Mesenchymal stem cell (in vitro differentiated cells and primary cell): Measurements from ENCODE around the gene XPA. TPM values are rescaled to one million over a fixed set of nuclear protein-coding genes. Genes with fewer than 3 reads are reported as not detected.
"Not testable (repeated sequence)": the region's sequence is repeated elsewhere in the genome, so short reads cannot be mapped to it uniquely, and the experiment has no call there.

Experiments used
- DNase-seq: peaks from one replicate; pipeline ENCODE4 v3.0.0-alpha.2; 2013
- H2AFZ ChIP-seq: one replicate; pipeline ENCODE4 v1.6.1; 2013; ENCODE audit warnings: low read depth, mild to moderate bottlenecking, control low read depth, inconsistent platforms, low read length, moderate library complexity
- H2AK5ac ChIP-seq: 2 replicates; pipeline ENCODE4 v1.6.1; 2013; ENCODE audit warnings: low read length, moderate library complexity, mild to moderate bottlenecking, inconsistent platforms; ENCODE audit not compliant: severe bottlenecking
- H2BK120ac ChIP-seq: one replicate; pipeline ENCODE4 v1.6.1; 2013; ENCODE audit warnings: low read depth, mild to moderate bottlenecking, inconsistent platforms, low read length, moderate library complexity
- H2BK12ac ChIP-seq, 2 experiments: one replicate each; pipeline ENCODE4 v1.6.1; 2013; ENCODE audit warnings: inconsistent platforms in 2 of 2, low read length in 2 of 2, mild to moderate bottlenecking in 2 of 2, moderate library complexity in 2 of 2, control low read depth in 1 of 2
- H2BK15ac ChIP-seq: one replicate; pipeline ENCODE4 v1.6.1; 2013; ENCODE audit warnings: mild to moderate bottlenecking, low read depth, inconsistent platforms; ENCODE audit not compliant: poor library complexity, severe bottlenecking
- H2BK5ac ChIP-seq: 2 replicates; pipeline ENCODE4 v1.6.1; 2013; ENCODE audit warnings: low read depth, mild to moderate bottlenecking, low read length, control low read depth, inconsistent platforms; ENCODE audit not compliant: poor library complexity, severe bottlenecking
- H3K14ac ChIP-seq, 2 experiments: one replicate each; pipeline ENCODE4 v1.6.1; 2013; ENCODE audit warnings: inconsistent platforms in 2 of 2, low read length in 2 of 2, control low read depth in 1 of 2, mild to moderate bottlenecking in 1 of 2, moderate library complexity in 1 of 2
- H3K18ac ChIP-seq, 2 experiments: one replicate each; pipeline ENCODE4 v1.6.1; 2013; ENCODE audit warnings: inconsistent platforms in 2 of 2, low read length in 2 of 2, control low read depth in 1 of 2, low read depth in 1 of 2, mild to moderate bottlenecking in 1 of 2
- H3K23ac ChIP-seq, 2 experiments: one replicate each; pipeline ENCODE4 v1.6.1; 2013; ENCODE audit warnings: inconsistent platforms in 2 of 2, low read length in 2 of 2, mild to moderate bottlenecking in 2 of 2, moderate library complexity in 2 of 2, control low read depth in 1 of 2
- H3K27ac ChIP-seq: 2 replicates; pipeline ENCODE4 v1.5.1; 2013; ENCODE audit warnings: mild to moderate bottlenecking, moderate library complexity, low read length, control low read depth, inconsistent platforms; ENCODE audit not compliant: poor library complexity, severe bottlenecking
- H3K27me3 ChIP-seq, 2 experiments: 2 replicates each; pipeline versions ENCODE4 v1.6.1 to v1.7.0; 2013; ENCODE audit warnings: low read length in 2 of 2, mild to moderate bottlenecking in 2 of 2, moderate library complexity in 2 of 2, control low read depth in 1 of 2, inconsistent platforms in 1 of 2; ENCODE audit not compliant: control insufficient read depth in 1 of 2, insufficient read depth in 1 of 2
- H3K36me3 ChIP-seq, 2 experiments: 2 replicates each; pipeline versions ENCODE4 v1.6.1 to v1.7.0; 2013; ENCODE audit warnings: low read length in 2 of 2, control low read depth in 1 of 2, inconsistent platforms in 1 of 2, low read depth in 1 of 2, mild to moderate bottlenecking in 1 of 2; ENCODE audit not compliant: insufficient read depth in 2 of 2, control insufficient read depth in 1 of 2
- H3K4ac ChIP-seq, 2 experiments: one replicate each; pipeline ENCODE4 v1.6.1; 2013; ENCODE audit warnings: inconsistent platforms in 2 of 2, low read length in 2 of 2, mild to moderate bottlenecking in 2 of 2, moderate library complexity in 2 of 2, control low read depth in 1 of 2, low read depth in 1 of 2
- H3K4me1 ChIP-seq: 2 replicates; pipeline ENCODE4 v1.6.1; 2013; ENCODE audit warnings: low read depth, low read length, control low read depth; ENCODE audit not compliant: control insufficient read depth, insufficient read depth
- H3K4me2 ChIP-seq: 2 replicates; pipeline ENCODE4 v1.6.1; 2013; ENCODE audit warnings: low read length, mild to moderate bottlenecking, inconsistent platforms; ENCODE audit not compliant: poor library complexity, severe bottlenecking
- H3K4me3 ChIP-seq, 2 experiments: 2 replicates each; pipeline versions ENCODE4 v1.5.1 to v1.7.0; 2013; ENCODE audit warnings: low read length in 2 of 2, mild to moderate bottlenecking in 2 of 2, control low read depth in 1 of 2, low read depth in 1 of 2; ENCODE audit not compliant: insufficient read depth in 1 of 2
- H3K79me1 ChIP-seq: replicated peaks from 2 replicates; pipeline ENCODE4 v1.6.1; 2013; ENCODE audit warnings: mild to moderate bottlenecking, control low read depth, low read length, inconsistent platforms; ENCODE audit not compliant: poor library complexity, severe bottlenecking
- H3K9ac ChIP-seq: 2 replicates; pipeline ENCODE4 v1.7.0; 2013; ENCODE audit warnings: mild to moderate bottlenecking, low read length, moderate library complexity
- H3K9me3 ChIP-seq: 2 replicates; pipeline ENCODE4 v1.7.0; 2013; ENCODE audit warnings: mild to moderate bottlenecking, low read length; ENCODE audit not compliant: control insufficient read depth
- H4K8ac ChIP-seq: one replicate; pipeline ENCODE4 v1.6.1; 2013; ENCODE audit warnings: inconsistent platforms, mild to moderate bottlenecking, low read length, moderate library complexity
- H4K91ac ChIP-seq: one replicate; pipeline ENCODE4 v1.6.1; 2013; ENCODE audit warnings: mild to moderate bottlenecking, low read length, inconsistent platforms
- WGBS: methylation state at CpG from one replicate; pipeline ENCODE4 v1.1.7; 2013; ENCODE audit warnings: mixed read lengths; 5-methylcytosine and 5-hydroxymethylcytosine counted together
- polyA plus RNA-seq, 2 experiments: library from polyadenylated mRNA; stranded (reverse); fragments of 200-250 nt; gene quantifications; one replicate each; pipeline ENCODE4 v1.2.3, GENCODE V29; 2013

XPA gene
- 20.0 TPM for polyA plus RNA-seq (2013, experiment 1 of 2)
- 20.4 TPM for polyA plus RNA-seq (2013, experiment 2 of 2)

DNA sequence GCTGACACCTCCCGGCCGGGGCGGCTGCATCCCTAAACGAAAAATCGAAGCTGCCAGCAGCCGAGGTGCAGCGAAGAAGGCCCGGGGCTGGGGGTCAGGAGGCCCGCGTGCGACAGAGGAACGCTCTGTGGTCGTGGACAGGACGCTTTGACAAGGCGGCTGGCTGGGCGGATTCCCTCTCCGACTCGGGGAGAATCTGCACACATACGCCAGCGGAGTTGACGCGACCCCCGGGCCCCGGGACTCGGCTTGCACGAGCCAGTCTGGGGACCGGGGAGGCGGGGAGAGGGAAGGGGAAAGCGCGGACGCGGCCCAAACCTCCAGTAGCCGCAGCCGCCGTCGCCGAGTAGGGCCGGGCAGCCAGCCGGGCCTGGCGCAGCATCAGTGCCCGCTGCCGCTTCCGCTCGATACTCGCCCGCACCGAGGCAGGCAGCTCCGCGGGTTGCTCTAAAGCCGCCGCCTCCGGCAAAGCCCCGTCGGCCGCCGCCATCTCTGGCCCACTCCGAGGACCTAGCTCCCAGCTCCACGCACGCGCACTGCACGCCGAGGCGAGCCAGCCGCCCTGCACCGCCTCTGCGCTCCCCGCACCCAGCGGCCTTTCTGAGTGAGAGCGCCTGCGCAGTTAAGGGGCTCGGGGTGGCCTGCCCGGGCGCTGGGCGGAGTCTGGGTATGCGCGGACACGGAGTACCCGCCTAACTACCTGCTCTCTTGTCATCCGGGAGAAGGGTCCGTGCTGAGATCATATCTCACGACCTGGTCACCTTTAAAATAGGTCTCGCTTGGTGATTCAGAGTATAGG, at the start of gene XPA:
Gene XPA, minus strand, starts transcription at position 538 of the 799 bp plus-strand sequence. Its CDS starts 48 bp downstream, at position 490.
- Histone ChIP-seq H3K9me3 (no peaks in the 10 kb centered on the region), H4K91ac (peak within 1 kb of the TSS; percentile 88), H3K18ac (peak within 1 kb of the TSS; percentile 91 to 99), H2BK5ac (peak within 1 kb of the TSS; percentile 94), H4K8ac (peak within 1 kb of the TSS; percentile 87), H3K36me3 (peaks cover 0 to 14% of the 10 kb centered on the region in 2 experiments), H3K9ac (peak within 1 kb of the TSS; percentile 91), H2AK5ac (peak within 1 kb of the TSS; percentile 32), H3K4me2 (peak within 1 kb of the TSS; percentile 77), H3K4me3 (peak within 1 kb of the TSS; percentile 90 to 97), H3K23ac (peak within 1 kb of the TSS in 1 of 2 experiments; percentile 100), H2AFZ (peak within 1 kb of the TSS; percentile 94), H2BK12ac (peak within 1 kb of the TSS in 1 of 2 experiments; percentile 90), H3K27ac (peak within 1 kb of the TSS; percentile 78), H3K79me1 (peaks cover 9% of the 10 kb centered on the region), H2BK120ac (peak within 1 kb of the TSS; percentile 52), H3K27me3 (no peaks in the 10 kb centered on the region), H3K4me1 (peaks cover 5% of the 10 kb centered on the region), H3K14ac (peak within 1 kb of the TSS in 1 of 2 experiments; percentile 99), H3K4ac (peak within 1 kb of the TSS in 1 of 2 experiments; percentile 92), H2BK15ac (no peak within 1 kb of the TSS)
- WGBS: under 1% methylated on average over 67 of the region's 82 CpGs
- peak; percentile 94 for DNase-seq

DNA sequence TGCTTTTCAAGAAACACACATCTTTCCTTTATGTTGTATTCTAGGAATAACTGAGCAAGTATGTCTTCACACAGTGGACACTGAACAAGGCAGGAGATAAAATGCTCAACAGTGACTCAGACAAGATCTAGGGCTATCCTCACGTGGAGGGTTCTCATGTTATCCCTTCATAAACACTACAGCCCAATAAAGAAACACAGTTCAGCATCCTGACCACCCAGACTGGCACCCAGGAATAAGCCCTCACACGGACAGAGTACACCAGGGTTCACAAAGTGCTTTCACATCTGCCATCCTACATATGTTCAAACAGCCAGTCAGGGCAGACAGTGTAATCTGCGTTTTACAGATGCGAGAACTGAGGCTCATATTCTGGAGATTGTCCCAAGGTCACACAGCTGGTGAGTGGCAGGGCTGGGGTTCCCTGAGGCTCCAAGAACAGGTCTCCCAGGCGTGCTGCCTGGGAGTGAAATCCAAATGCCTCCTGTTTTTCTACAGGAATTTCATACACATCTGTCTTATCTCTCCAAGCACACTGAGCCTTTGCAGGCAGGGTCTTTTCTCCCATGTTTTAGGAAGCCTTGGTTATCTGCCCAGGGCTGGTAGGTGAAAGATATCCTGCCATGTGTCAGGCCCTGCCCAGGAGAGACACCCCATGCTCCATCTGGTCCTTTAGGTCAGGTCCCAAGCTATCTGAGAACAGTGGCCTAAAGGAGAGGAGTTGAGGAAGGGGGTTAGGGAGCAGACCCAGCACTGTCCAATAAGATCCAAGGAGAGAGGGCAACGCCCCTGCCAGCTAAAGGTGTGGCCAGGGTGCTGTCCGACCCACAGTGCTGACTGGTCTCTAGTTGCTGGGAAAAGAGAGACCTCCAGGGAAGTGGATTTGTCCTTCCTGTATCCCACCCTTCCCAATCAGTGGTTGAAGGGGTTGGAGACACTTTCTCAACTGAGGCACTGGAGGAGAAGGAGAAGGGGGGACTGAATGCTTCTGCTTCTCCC, 47.9 kb upstream of the XPA start:
- no peak overlapping the region for H4K91ac ChIP-seq
- H2AFZ ChIP-seq: no peak overlapping the region
- H3K4me3 ChIP-seq: no peak overlapping the region
- H3K14ac ChIP-seq: no peak overlapping the region
- H3K23ac ChIP-seq: no peak overlapping the region
- no peak overlapping the region for H2BK5ac ChIP-seq
- H2BK12ac ChIP-seq: no peak overlapping the region
- no peaks in the 10 kb centered on the region for H3K79me1 ChIP-seq
- H3K27me3 ChIP-seq: peaks cover 40 to 97% of the 10 kb centered on the region in 2 experiments
- no peaks in the 10 kb centered on the region for H3K36me3 ChIP-seq
- H2BK15ac ChIP-seq: no peak overlapping the region
- no peak overlapping the region for H3K27ac ChIP-seq
- no peak overlapping the region for H3K4me2 ChIP-seq
- H3K4ac ChIP-seq: no peak overlapping the region
- 50% methylated on average over 6 of the region's 7 CpGs for WGBS
- H4K8ac ChIP-seq: no peak overlapping the region
- peaks cover 14% of the 10 kb centered on the region for H3K9me3 ChIP-seq
- H2BK120ac ChIP-seq: no peak overlapping the region
- H3K4me1 ChIP-seq: peaks cover 11% of the 10 kb centered on the region
- H3K9ac ChIP-seq: no peak overlapping the region
- H2AK5ac ChIP-seq: no peak overlapping the region
- no peak overlapping the region for H3K18ac ChIP-seq
- no peak for DNase-seq

- not testable (repeated sequence) for H3K18ac ChIP-seq, H2BK5ac ChIP-seq, H3K4me2 ChIP-seq, H2BK120ac ChIP-seq, H3K79me1 ChIP-seq, H2AK5ac ChIP-seq, H3K36me3 ChIP-seq, H3K14ac ChIP-seq, H3K4me3 ChIP-seq, H3K4ac ChIP-seq, DNase-seq, H2BK12ac ChIP-seq, H2BK15ac ChIP-seq, H4K8ac ChIP-seq, H3K9ac ChIP-seq, H2AFZ ChIP-seq, H4K91ac ChIP-seq, H3K27ac ChIP-seq, H3K23ac ChIP-seq
- Histone ChIP-seq H3K9me3 (peaks cover 14% of the 10 kb centered on the region), H3K4me1 (peaks cover 11% of the 10 kb centered on the region), H3K27me3 (peaks cover 46 to 98% of the 10 kb centered on the region in 2 experiments)
- 66% methylated on average over 7 of the region's 7 CpGs for WGBS
Measured at GRCh38 chr9:97744025-97744424, 46.9 kb upstream of the XPA start.
